DLD1 (cell line): Measurements from ENCODE around the gene SMARCD1.

Experiments used
- in situ Hi-C: cut with HindIII; loops from 2 replicates; pipeline ENCODE4 v1.10.0; 2017; ENCODE audit warnings: low sequenced_read_pairs

Gene SMARCD1

GRCh38 chr12:50057000-50057841, 27.9 kb upstream of the SMARCD1 start, which contains the start of gene ASIC1:
Gene ASIC1, plus strand, starts transcription at chr12:50057596. Its CDS starts 1,171 bp downstream, at chr12:50058767.
- in situ Hi-C loops, result no loop called here

GRCh38 chr12:50057896-50058670, 27.1 kb upstream of the SMARCD1 start:
- in situ Hi-C loops, result no loop called here

GRCh38 chr12:50058743-50059312, 26.3 kb upstream of the SMARCD1 start:
- in situ Hi-C loops, result no loop called here

GRCh38 chr12:50059440-50060119, 25.6 kb upstream of the SMARCD1 start:
- in situ Hi-C loops, result loop anchor here (10.0 kb wide), 1 partner anchor 105 kb away; the partner anchor contains the start of gene AQP2

GRCh38 chr12:50060120-50060468, 25.0 kb upstream of the SMARCD1 start:
- in situ Hi-C loops, result loop anchor here (10.0 kb wide), 1 partner anchor 105 kb away; the partner anchor contains the start of gene AQP2

GRCh38 chr12:50061171-50061570, 24.0 kb upstream of the SMARCD1 start:
- in situ Hi-C loops, result loop anchor here (10.0 kb wide), 1 partner anchor 106 kb away; the partner anchor contains the start of gene AQP2

- in situ Hi-C loops, result loop anchor here (10.0 kb wide), 1 partner anchor 107 kb away; the partner anchor contains the start of gene AQP2
These were observed 23.0 kb upstream of the SMARCD1 start for GRCh38 chr12:50061946-50062686.

GRCh38 chr12:50062728-50063460, 22.2 kb upstream of the SMARCD1 start:
- in situ Hi-C loops, result loop anchor here (10.0 kb wide), 1 partner anchor 108 kb away; the partner anchor contains the start of gene AQP2

- in situ Hi-C loops, result loop anchor here (10.0 kb wide), 1 partner anchor 111 kb away; the partner anchor contains the start of gene AQP2
These were observed 19.3 kb upstream of the SMARCD1 start for GRCh38 chr12:50065726-50066310.

GRCh38 chr12:50066402-50066801, 18.7 kb upstream of the SMARCD1 start:
- in situ Hi-C loops, result loop anchor here (10.0 kb wide), 1 partner anchor 112 kb away; the partner anchor contains the start of gene AQP2

- in situ Hi-C loops, result loop anchor here (10.0 kb wide), 1 partner anchor 114 kb away; the partner anchor contains the start of gene AQP2
These were observed 16.1 kb upstream of the SMARCD1 start for GRCh38 chr12:50069069-50069468.

- in situ Hi-C loops, result loop anchor here (10.0 kb wide), 1 partner anchor 115 kb away; the partner anchor contains the start of gene AQP2
These were observed 15.6 kb upstream of the SMARCD1 start for GRCh38 chr12:50069539-50069938.

- in situ Hi-C loops, result no loop called here
These were observed 14.7 kb upstream of the SMARCD1 start for GRCh38 chr12:50070314-50071060.

- in situ Hi-C loops, result no loop called here
These were observed 12.8 kb upstream of the SMARCD1 start for GRCh38 chr12:50072198-50072907.

- in situ Hi-C loops, result no loop called here
These were observed 11.9 kb upstream of the SMARCD1 start for GRCh38 chr12:50073206-50073605.

GRCh38 chr12:50073712-50074111, 11.4 kb upstream of the SMARCD1 start:
- in situ Hi-C loops, result no loop called here
